Fibroblast of lung (primary cell): ENCODE measurements around the gene PRPF39. TPM values are rescaled to one million over a fixed set of nuclear protein-coding genes. Genes with fewer than 3 reads are reported as not detected.

Experiments used
- DNase-seq, 2 donors: peaks; one replicate each; pipeline versions ENCODE4 v3.0.0 to v3.0.0-alpha.2; 2010; ENCODE audit warnings: low read depth in 2 of 2
- H2AFZ ChIP-seq: 2 replicates; pipeline ENCODE4 v1.5.1; 2012; ENCODE audit warnings: low read length, control low read depth, inconsistent platforms
- H3K27ac ChIP-seq: 2 replicates; pipeline ENCODE4 v1.5.1; 2011; ENCODE audit warnings: low read length, control low read depth; ENCODE audit not compliant: insufficient read depth
- H3K27me3 ChIP-seq: 2 replicates; pipeline ENCODE4 v1.5.1; 2011; ENCODE audit warnings: mild to moderate bottlenecking, low read length; ENCODE audit not compliant: control insufficient read depth, insufficient read depth
- H3K36me3 ChIP-seq: 2 replicates; pipeline ENCODE4 v1.5.1; 2011; ENCODE audit warnings: low read length; ENCODE audit not compliant: control insufficient read depth, insufficient read depth
- H3K4me1 ChIP-seq: 2 replicates; pipeline ENCODE4 v1.5.1; 2011; ENCODE audit warnings: low read length; ENCODE audit not compliant: control insufficient read depth, insufficient read depth; ENCODE audit errors: extremely low read depth
- H3K4me2 ChIP-seq: 2 replicates; pipeline ENCODE4 v1.5.1; 2011; ENCODE audit warnings: low read length, control low read depth; ENCODE audit not compliant: insufficient read depth; ENCODE audit errors: extremely low read depth
- H3K4me3 ChIP-seq, 4 experiments: fragments of 200-600 bp in 1 of 4; sonication (generic) in 1 of 4; replicated peaks in 1 of 4; 2 replicates each; pipeline ENCODE4 v1.5.1; 2011 to 2016; ENCODE audit warnings: low read length in 4 of 4, low read depth in 3 of 4, mild to moderate bottlenecking in 3 of 4, control low read depth in 2 of 4, inconsistent platforms in 1 of 4, mixed read lengths in 1 of 4; ENCODE audit not compliant: insufficient read depth in 1 of 4; ENCODE audit errors: control extremely low read depth in 1 of 4
- H3K79me2 ChIP-seq: 2 replicates; pipeline ENCODE4 v1.5.1; 2012; ENCODE audit warnings: mild to moderate bottlenecking, low read length, inconsistent platforms; ENCODE audit not compliant: control insufficient read depth, insufficient read depth
- H3K9ac ChIP-seq: 2 replicates; pipeline ENCODE4 v1.5.1; 2011; ENCODE audit warnings: mild to moderate bottlenecking, low read length, control low read depth; ENCODE audit not compliant: insufficient read depth
- H3K9me3 ChIP-seq: 2 replicates; pipeline ENCODE4 v1.5.1; 2012; ENCODE audit warnings: low read depth, low read length; ENCODE audit not compliant: control insufficient read depth, insufficient read depth
- H4K20me1 ChIP-seq: 2 replicates; pipeline ENCODE4 v1.5.1; 2011; ENCODE audit warnings: low read length; ENCODE audit not compliant: control insufficient read depth, insufficient read depth; ENCODE audit errors: extremely low read depth
- CTCF ChIP-seq, 2 donors: IDR thresholded peaks in 1 of 2; conservative IDR thresholded peaks in 1 of 2; 1 replicate in 1 of 2; 2 replicates in 1 of 2; pipeline ENCODE4 v1.5.1; 2011 to 2012; ENCODE audit warnings: low read length in 2 of 2, control low read depth in 1 of 2, inconsistent platforms in 1 of 2, low read depth in 1 of 2, mild to moderate bottlenecking in 1 of 2
- EZH2 ChIP-seq: IDR thresholded peaks from 2 replicates; pipeline ENCODE4 v1.5.1; 2012; ENCODE audit warnings: low read length, control low read depth, mild to moderate bottlenecking; ENCODE audit errors: missing control alignments
- polyA plus RNA-seq, 2 donors: library from polyadenylated mRNA; depleted of rRNA in 1 of 2; stranded (reverse) in 1 of 2; unstranded in 1 of 2; fragments of >200 nt; gene quantifications; 2 replicates each; pipeline ENCODE4 v1.2.1, GENCODE V29; 2011 to 2012; ENCODE audit warnings: missing spikeins in 1 of 2
- total RNA-seq: library from RNA; depleted of rRNA; stranded (reverse); fragments of >200 nt; gene quantifications from 2 replicates; pipeline ENCODE4 v1.2.1, GENCODE V29; 2014

PRPF39 gene
- total and polyA plus RNA-seq, 2 donors (not counting 1 experiment from before 2014, with no cell fraction given) = 28.4 to 28.5 TPM

- no peaks in the 10 kb centered on the region for H3K9me3 ChIP-seq
- H4K20me1 ChIP-seq = no peaks in the 10 kb centered on the region
- no peaks in the 10 kb centered on the region for H3K4me1 ChIP-seq
- TF ChIP-seq EZH2 (no peak), CTCF (conservative IDR thresholded peaks at IDR 0.05 in 1 of 2, IDR thresholded peaks at IDR 0.05 in 1 of 2; ENCODE audit: low read depth in 1 of 2, low read length in 2 of 2) (no peak)
- no peaks in the 10 kb centered on the region for H3K36me3 ChIP-seq
- no peak overlapping the region for H3K9ac ChIP-seq
- no peak overlapping the region for H3K27ac ChIP-seq
- no peak overlapping the region for H3K4me2 ChIP-seq
- no peak overlapping the region for H3K4me3 ChIP-seq
- no peaks in the 10 kb centered on the region for H3K79me2 ChIP-seq
- no peak overlapping the region for H2AFZ ChIP-seq
- no peaks in the 10 kb centered on the region for H3K27me3 ChIP-seq
- no peak for DNase-seq
Observed at GRCh38 chr14:45044638-45045037, 39.3 kb upstream of the PRPF39 start.

GRCh38 chr14:45048385-45048784, 35.5 kb upstream of the PRPF39 start:
- no peak overlapping the region for H2AFZ ChIP-seq
- no peaks in the 10 kb centered on the region for H3K27me3 ChIP-seq
- H3K27ac ChIP-seq = no peak overlapping the region
- no peaks in the 10 kb centered on the region for H3K79me2 ChIP-seq
- H3K36me3 ChIP-seq = no peaks in the 10 kb centered on the region
- no peak overlapping the region for H3K4me2 ChIP-seq
- no peak overlapping the region for H3K9ac ChIP-seq
- no peak overlapping the region for H3K4me3 ChIP-seq
- no peaks in the 10 kb centered on the region for H4K20me1 ChIP-seq
- no peaks in the 10 kb centered on the region for H3K9me3 ChIP-seq
- TF ChIP-seq CTCF (conservative IDR thresholded peaks at IDR 0.05 in 1 of 2, IDR thresholded peaks at IDR 0.05 in 1 of 2; ENCODE audit: low read depth in 1 of 2, low read length in 2 of 2) = no peak
- no peak for TF ChIP-seq EZH2
- no peaks in the 10 kb centered on the region for H3K4me1 ChIP-seq
- DNase-seq = no peak

- Histone ChIP-seq H2AFZ (no peak overlapping the region), H3K9ac (no peak overlapping the region), H3K27me3 (no peaks in the 10 kb centered on the region), H3K27ac (no peak overlapping the region), H3K79me2 (no peaks in the 10 kb centered on the region), H4K20me1 (no peaks in the 10 kb centered on the region), H3K9me3 (no peaks in the 10 kb centered on the region), H3K4me2 (no peak overlapping the region), H3K4me1 (no peaks in the 10 kb centered on the region), H3K36me3 (no peaks in the 10 kb centered on the region), H3K4me3 (no peak overlapping the region)
- no peak for TF ChIP-seq CTCF (conservative IDR thresholded peaks at IDR 0.05 in 1 of 2, IDR thresholded peaks at IDR 0.05 in 1 of 2; ENCODE audit: low read depth in 1 of 2, low read length in 2 of 2)
- no peak for DNase-seq
Observed at GRCh38 chr14:45051180-45051579, 32.7 kb upstream of the PRPF39 start.
